Measurements from ENCODE around the gene AGER. TPM values are rescaled to one million over a fixed set of nuclear protein-coding genes. Genes with fewer than 3 reads are reported as not detected.

The AGER gene
- polyA plus RNA-seq, 1 donor from 2014 or later, result 7.2 TPM

- Histone ChIP-seq H4K20me1 (ENCODE audit: insufficient read depth) (no peaks in the 10 kb centered on the region), H3K9me2 (ENCODE audit: insufficient read depth, low read length) (no peaks in the 10 kb centered on the region), H3K4me2 (ENCODE audit: low read length) (no peak overlapping the region), H3F3A (ENCODE audit: insufficient read depth, low read length, poor library complexity, severe bottlenecking) (no peaks in the 10 kb centered on the region), H3K9ac (ENCODE audit: low read length) (no peak overlapping the region), H3K36me3 (ENCODE audit: insufficient read depth, low read length) (no peaks in the 10 kb centered on the region), H3K27ac (ENCODE audit: low read length) (no peak overlapping the region), H3K79me2 (replicated peaks; ENCODE audit: insufficient read depth, low read length) (no peaks in the 10 kb centered on the region), H2AFZ (ENCODE audit: low read depth, low read length) (no peak overlapping the region), H3K27me3 (ENCODE audit: insufficient read depth, low read depth, low read length) (no peaks in the 10 kb centered on the region), H3K4me3 (ENCODE audit: low read length) (no peak overlapping the region), H3K9me3 (ENCODE audit: low read length) (no peaks in the 10 kb centered on the region)
- no peak for TF ChIP-seq CTCF (IDR thresholded peaks at IDR 0.05; ENCODE audit: poor library complexity, severe bottlenecking)
- TF ChIP-seq EP300 (conservative IDR thresholded peaks at IDR 0.05; ENCODE audit: poor library complexity, severe bottlenecking), result no peak
- no peak for TF ChIP-seq MXI1 (conservative IDR thresholded peaks at IDR 0.05; ENCODE audit: poor library complexity, severe bottlenecking)
- TF ChIP-seq RAD21 (conservative IDR thresholded peaks at IDR 0.05), result no peak
- TF ChIP-seq POLR2AphosphoS5 (IDR thresholded peaks at IDR 0.05), result no peak
- no peak for TF ChIP-seq SMC3 (conservative IDR thresholded peaks at IDR 0.05; ENCODE audit: poor library complexity)
- no peak for TF ChIP-seq TAF1 (IDR thresholded peaks at IDR 0.05; ENCODE audit: low read depth)
- TF ChIP-seq EZH2 (IDR thresholded peaks at IDR 0.05; ENCODE audit: borderline replicate concordance, insufficient read depth, low read length, poor library complexity, severe bottlenecking), result no peak
- TF ChIP-seq REST (IDR thresholded peaks at IDR 0.05; ENCODE audit: borderline replicate concordance), result no peak
Measured at GRCh38 chr6:32222333-32223230, 38.5 kb upstream of the AGER start.

DNA sequence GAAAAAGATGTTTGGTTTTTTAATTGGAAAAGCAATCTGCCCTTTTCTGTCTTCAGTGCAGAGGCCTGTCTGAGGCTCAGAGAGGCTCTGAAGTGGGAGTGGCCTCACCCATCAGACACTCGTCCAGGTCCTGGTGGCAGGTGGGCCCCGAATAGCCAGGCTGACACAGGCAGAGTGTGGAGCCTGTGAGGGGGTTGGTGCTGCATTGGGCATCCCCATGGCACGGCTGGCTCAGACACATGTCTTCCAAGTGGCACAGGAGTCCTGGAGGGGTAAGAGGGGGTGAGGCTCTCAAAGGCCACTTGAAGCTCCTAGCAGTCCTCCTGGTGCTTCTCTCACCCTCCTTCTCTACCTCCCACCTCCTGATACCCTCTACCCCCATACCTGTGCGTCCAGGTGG, 36.0 kb upstream of the AGER start:
- Histone ChIP-seq H3K27me3 (ENCODE audit: insufficient read depth, low read depth, low read length) (no peaks in the 10 kb centered on the region), H3K4me2 (ENCODE audit: low read length) (no peak overlapping the region), H3K9me2 (ENCODE audit: insufficient read depth, low read length) (no peaks in the 10 kb centered on the region), H3K27ac (ENCODE audit: low read length) (no peak overlapping the region), H3K4me3 (ENCODE audit: low read length) (no peak overlapping the region), H3F3A (ENCODE audit: insufficient read depth, low read length, poor library complexity, severe bottlenecking) (no peaks in the 10 kb centered on the region), H3K36me3 (ENCODE audit: insufficient read depth, low read length) (no peaks in the 10 kb centered on the region), H3K9ac (ENCODE audit: low read length) (no peak overlapping the region), H3K79me2 (replicated peaks; ENCODE audit: insufficient read depth, low read length) (no peaks in the 10 kb centered on the region), H2AFZ (ENCODE audit: low read depth, low read length) (no peak overlapping the region), H3K9me3 (ENCODE audit: low read length) (no peaks in the 10 kb centered on the region), H4K20me1 (ENCODE audit: insufficient read depth) (no peaks in the 10 kb centered on the region)
- TF ChIP-seq RAD21 (conservative IDR thresholded peaks at IDR 0.05), result no peak
- TF ChIP-seq EP300 (conservative IDR thresholded peaks at IDR 0.05; ENCODE audit: poor library complexity, severe bottlenecking), result no peak
- TF ChIP-seq CTCF (IDR thresholded peaks at IDR 0.05; ENCODE audit: poor library complexity, severe bottlenecking), result no peak
- no peak for TF ChIP-seq EZH2 (IDR thresholded peaks at IDR 0.05; ENCODE audit: borderline replicate concordance, insufficient read depth, low read length, poor library complexity, severe bottlenecking)
- no peak for TF ChIP-seq MXI1 (conservative IDR thresholded peaks at IDR 0.05; ENCODE audit: poor library complexity, severe bottlenecking)
- TF ChIP-seq POLR2AphosphoS5 (IDR thresholded peaks at IDR 0.05), result no peak

All from neural cell (in vitro differentiated cells).